ENCODE results near the gene OTC.

- TF ChIP-seq CTCF (IDR thresholded peaks at IDR 0.05) (no peak), POLR2A (IDR thresholded peaks at IDR 0.05) (no peak)
These were observed 11.0 kb upstream of the OTC start for GRCh38 chrX:38341442-38341841.

Data from esophagus squamous epithelium (tissue), 4 donors.